Body of pancreas (tissue), 4 donors: Measurements from ENCODE around the gene BANP.

Experiments
- POLR2A ChIP-seq, 3 donors: fragments of 450-650 bp; IDR thresholded peaks; one replicate each; pipeline ENCODE4 v1.6.1; 2016; ENCODE audit warnings: antibody characterized with exemption in 3 of 3, mild to moderate bottlenecking in 2 of 3
- TF ChIP-seq, protein P1 (sequence below), 7 experiments: fragments of 450-650 bp in 4 of 7; fragments of 200-600 bp in 3 of 7; sonication (generic) in 3 of 7; IDR thresholded peaks; one replicate each; pipeline ENCODE4 v1.5.1; 2016 to 2019; ENCODE audit warnings: antibody characterized with exemption in 7 of 7

DNA sequence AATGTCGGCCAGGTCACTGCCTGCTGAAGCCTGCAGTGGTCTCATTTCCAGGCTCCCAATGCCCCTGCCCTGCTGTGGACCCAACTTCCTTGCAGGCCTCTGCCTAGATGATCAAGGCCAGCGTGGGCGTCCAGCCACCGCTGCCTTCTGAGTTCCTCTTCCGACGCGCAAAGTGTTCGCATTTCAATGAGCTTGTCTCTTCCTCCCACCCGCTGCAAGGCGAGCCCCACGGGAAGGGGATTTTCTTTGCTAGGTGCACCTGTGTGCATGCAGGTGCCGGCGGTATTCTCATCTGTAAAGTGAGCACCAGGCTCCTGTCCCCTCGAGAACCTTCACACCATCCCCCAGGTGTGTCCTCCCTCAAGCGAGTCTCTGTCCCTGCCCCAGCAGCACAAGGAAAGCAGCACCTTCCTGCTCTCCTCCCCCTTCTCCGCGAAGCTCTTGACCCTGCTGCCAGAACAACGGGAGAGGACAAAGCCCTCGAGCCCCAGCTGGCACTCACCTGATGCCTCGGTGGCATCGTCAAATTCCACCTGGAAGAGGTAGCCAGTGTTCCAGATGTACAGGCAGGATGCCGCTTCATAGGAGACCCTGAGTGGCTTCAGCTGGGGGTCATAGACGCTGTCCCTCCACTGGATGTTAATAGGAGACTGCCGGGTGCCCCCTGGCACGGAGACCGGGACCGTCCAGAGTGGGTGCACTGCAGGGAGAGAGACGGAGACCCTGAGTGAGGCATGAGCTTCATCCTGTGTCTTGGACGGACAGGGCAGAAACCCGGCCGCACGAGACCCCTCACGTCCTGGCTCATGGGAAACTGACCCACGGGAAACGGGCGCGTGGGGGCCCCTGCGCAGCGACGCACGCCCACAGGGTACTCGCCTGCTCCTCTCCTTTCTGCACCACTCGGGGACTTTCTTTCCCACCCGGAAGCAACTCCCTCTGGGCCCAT, 24.7 kb upstream of the BANP start:
- TF ChIP-seq POLR2A (IDR thresholded peaks at IDR 0.05), result no peak
- TF ChIP-seq, protein P1, sequence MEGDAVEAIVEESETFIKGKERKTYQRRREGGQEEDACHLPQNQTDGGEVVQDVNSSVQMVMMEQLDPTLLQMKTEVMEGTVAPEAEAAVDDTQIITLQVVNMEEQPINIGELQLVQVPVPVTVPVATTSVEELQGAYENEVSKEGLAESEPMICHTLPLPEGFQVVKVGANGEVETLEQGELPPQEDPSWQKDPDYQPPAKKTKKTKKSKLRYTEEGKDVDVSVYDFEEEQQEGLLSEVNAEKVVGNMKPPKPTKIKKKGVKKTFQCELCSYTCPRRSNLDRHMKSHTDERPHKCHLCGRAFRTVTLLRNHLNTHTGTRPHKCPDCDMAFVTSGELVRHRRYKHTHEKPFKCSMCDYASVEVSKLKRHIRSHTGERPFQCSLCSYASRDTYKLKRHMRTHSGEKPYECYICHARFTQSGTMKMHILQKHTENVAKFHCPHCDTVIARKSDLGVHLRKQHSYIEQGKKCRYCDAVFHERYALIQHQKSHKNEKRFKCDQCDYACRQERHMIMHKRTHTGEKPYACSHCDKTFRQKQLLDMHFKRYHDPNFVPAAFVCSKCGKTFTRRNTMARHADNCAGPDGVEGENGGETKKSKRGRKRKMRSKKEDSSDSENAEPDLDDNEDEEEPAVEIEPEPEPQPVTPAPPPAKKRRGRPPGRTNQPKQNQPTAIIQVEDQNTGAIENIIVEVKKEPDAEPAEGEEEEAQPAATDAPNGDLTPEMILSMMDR (IDR thresholded peaks at IDR 0.05), result no peak
